D721Med (cell line): ENCODE measurements around the gene KLK15.

ENCODE experiments used
- DNase-seq: peaks from one replicate; pipeline ENCODE4 v3.0.0; 2011; ENCODE audit warnings: low spot score; ENCODE audit not compliant: insufficient read length
- FAIRE-seq: peaks from 2 replicates; lab custom pipeline; 2011; peaks lifted over from hg19 to GRCh38; lab: Jason Lieb, UNC
- TF ChIP-seq, protein P1 (sequence below): IDR thresholded peaks from 2 replicates; pipeline ENCODE4 v1.5.1; 2012; ENCODE audit warnings: mild to moderate bottlenecking, control low read depth; ENCODE audit not compliant: insufficient read depth; ENCODE audit errors: missing control alignments

The KLK15 gene

DNA sequence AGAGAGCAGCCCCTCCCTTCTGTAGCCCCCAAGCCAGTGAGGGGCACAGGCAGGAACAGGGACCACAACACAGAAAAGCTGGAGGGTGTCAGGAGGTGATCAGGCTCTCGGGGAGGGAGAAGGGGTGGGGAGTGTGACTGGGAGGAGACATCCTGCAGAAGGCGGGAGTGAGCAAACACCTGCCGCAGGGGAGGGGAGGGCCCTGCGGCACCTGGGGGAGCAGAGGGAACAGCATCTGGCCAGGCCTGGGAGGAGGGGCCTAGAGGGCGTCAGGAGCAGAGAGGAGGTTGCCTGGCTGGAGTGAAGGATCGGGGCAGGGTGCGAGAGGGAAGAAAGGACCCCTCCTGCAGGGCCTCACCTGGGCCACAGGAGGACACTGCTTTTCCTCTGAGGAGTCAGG, 25.5 kb upstream of the KLK15 start:
- TF ChIP-seq, protein P1, sequence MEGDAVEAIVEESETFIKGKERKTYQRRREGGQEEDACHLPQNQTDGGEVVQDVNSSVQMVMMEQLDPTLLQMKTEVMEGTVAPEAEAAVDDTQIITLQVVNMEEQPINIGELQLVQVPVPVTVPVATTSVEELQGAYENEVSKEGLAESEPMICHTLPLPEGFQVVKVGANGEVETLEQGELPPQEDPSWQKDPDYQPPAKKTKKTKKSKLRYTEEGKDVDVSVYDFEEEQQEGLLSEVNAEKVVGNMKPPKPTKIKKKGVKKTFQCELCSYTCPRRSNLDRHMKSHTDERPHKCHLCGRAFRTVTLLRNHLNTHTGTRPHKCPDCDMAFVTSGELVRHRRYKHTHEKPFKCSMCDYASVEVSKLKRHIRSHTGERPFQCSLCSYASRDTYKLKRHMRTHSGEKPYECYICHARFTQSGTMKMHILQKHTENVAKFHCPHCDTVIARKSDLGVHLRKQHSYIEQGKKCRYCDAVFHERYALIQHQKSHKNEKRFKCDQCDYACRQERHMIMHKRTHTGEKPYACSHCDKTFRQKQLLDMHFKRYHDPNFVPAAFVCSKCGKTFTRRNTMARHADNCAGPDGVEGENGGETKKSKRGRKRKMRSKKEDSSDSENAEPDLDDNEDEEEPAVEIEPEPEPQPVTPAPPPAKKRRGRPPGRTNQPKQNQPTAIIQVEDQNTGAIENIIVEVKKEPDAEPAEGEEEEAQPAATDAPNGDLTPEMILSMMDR: no peak
- FAIRE-seq: no peak
- DNase-seq: no peak

DNA sequence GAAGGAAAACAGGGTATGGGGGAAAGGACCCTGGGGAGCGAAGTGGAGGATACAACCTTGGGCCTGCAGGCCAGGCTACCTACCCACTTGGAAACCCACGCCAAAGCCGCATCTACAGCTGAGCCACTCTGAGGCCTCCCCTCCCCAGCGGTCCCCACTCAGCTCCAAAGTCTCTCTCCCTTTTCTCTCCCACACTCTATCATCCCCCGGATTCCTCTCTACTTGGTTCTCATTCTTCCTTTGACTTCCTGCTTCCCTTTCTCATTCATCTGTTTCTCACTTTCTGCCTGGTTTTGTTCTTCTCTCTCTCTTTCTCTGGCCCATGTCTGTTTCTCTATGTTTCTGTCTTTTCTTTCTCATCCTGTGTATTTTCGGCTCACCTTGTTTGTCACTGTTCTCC, 24.0 kb upstream of the KLK15 start:
- TF ChIP-seq, protein P1: no peak
- no peak for FAIRE-seq
- DNase-seq: no peak

DNA sequence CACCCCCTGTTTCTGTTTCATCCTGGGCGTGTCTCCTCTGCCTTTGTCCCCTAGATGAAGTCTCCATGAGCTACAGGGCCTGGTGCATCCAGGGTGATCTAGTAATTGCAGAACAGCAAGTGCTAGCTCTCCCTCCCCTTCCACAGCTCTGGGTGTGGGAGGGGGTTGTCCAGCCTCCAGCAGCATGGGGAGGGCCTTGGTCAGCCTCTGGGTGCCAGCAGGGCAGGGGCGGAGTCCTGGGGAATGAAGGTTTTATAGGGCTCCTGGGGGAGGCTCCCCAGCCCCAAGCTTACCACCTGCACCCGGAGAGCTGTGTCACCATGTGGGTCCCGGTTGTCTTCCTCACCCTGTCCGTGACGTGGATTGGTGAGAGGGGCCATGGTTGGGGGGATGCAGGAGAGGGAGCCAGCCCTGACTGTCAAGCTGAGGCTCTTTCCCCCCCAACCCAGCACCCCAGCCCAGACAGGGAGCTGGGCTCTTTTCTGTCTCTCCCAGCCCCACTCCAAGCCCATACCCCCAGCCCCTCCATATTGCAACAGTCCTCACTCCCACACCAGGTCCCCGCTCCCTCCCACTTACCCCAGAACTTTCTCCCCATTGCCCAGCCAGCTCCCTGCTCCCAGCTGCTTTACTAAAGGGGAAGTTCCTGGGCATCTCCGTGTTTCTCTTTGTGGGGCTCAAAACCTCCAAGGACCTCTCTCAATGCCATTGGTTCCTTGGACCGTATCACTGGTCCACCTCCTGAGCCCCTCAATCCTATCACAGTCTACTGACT, 21.4 kb upstream of the KLK15 start, which contains the start of gene KLK3:
Gene KLK3 (plus strand): TSS at position 280 of the 775 bp plus-strand sequence. CDS start 41 bp downstream, at position 321.
- FAIRE-seq: no peak
- no peak for DNase-seq
- TF ChIP-seq, protein P1: no peak

DNA sequence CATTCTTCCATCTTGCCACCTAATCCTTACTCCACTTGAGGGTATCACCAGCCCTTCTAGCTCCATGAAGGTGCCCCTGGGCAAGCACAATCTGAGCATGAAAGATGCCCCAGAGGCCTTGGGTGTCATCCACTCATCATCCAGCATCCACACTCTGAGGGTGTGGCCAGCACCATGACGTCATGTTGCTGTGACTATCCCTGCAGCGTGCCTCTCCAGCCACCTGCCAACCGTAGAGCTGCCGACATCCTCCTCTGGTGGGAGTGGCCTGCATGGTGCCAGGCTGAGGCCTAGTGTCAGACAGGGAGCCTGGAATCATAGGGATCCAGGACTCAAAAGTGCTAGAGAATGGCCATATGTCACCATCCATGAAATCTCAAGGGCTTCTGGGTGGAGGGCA, 18.2 kb upstream of the KLK15 start:
- no peak for FAIRE-seq
- no peak for DNase-seq
- TF ChIP-seq, protein P1: no peak

DNA sequence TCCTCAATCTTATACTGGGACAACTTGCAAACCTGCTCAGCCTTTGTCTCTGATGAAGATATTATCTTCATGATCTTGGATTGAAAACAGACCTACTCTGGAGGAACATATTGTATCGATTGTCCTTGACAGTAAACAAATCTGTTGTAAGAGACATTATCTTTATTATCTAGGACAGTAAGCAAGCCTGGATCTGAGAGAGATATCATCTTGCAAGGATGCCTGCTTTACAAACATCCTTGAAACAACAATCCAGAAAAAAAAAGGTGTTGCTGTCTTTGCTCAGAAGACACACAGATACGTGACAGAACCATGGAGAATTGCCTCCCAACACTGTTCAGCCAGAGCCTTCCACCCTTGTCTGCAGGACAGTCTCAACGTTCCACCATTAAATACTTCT, 17.4 kb upstream of the KLK15 start:
- TF ChIP-seq, protein P1: no peak
- no peak for DNase-seq
- no peak for FAIRE-seq

DNA sequence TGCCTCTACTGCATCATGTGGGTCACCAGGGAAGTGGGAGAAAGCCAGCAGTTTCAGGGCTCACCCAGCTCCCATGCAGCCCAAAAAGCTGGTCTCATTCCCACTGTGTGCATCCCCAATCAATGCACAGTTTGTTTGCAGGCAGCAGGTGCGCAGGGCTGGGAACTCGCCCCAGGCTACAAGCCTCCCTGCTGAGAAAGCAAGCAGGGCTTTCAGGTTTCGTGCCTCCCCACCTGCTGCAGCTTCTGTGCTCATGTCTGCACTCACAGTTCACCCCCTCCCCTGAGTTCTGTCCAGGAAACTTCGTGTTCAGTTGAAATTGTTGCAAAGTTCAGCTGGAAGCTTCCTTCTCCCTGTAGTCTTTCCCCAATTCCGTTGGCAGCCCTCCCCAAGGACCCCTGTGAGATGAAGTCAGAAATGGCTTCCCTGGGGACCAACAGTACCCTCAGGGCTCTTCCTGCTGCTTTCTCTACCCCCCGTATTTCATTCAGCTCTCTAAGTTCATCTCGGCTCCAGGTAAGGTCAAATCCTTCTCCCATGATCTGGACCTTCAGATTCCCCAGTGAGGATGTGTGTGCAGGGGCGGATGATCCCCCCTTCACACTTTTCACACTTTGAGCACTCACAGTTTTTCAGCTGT, 11.0 kb upstream of the KLK15 start:
- no peak for FAIRE-seq
- TF ChIP-seq, protein P1: no peak
- no peak for DNase-seq
